ENCODE measurements around the gene CNTNAP4.

GRCh38 chr16:76329106-76329505, 51.9 kb downstream of the CNTNAP4 start:
- TF ChIP-seq PKNOX1 (IDR thresholded peaks at IDR 0.05) (no peak), HDGF (IDR thresholded peaks at IDR 0.05; ENCODE audit: borderline replicate concordance) (no peak), L3MBTL2 (conservative IDR thresholded peaks at IDR 0.05) (no peak), TARDBP (IDR thresholded peaks at IDR 0.05) (no peak), SUZ12 (IDR thresholded peaks at IDR 0.05) (no peak), ARNT (IDR thresholded peaks at IDR 0.05) (no peak), NFRKB (IDR thresholded peaks at IDR 0.05) (no peak)
